WTC11 (cell line): ENCODE data around the gene TMEM39A. TPM values are rescaled to one million over a fixed set of nuclear protein-coding genes. Genes with fewer than 3 reads are reported as not detected.

Experiments
- ATAC-seq: fragments of 200-7000 bp; cut with Tn5 transposase; 2 replicates; pipeline ENCODE4 v1.10.0; 2021; ENCODE audit warnings: mild to moderate bottlenecking, moderate library complexity
- CTCF ChIA-PET: fragments of 300-600 bp; sonication (Branson Sonifier 250); formaldehyde crosslinking; loops from one replicate; lab custom pipeline; 2021; ENCODE audit warnings: antibody characterized with exemption; lab: Charles Lee
- POLR2A ChIA-PET: fragments of 350-600 bp; sonication (Branson Sonifier 250); formaldehyde crosslinking; loops from one replicate; lab custom pipeline; 2021; ENCODE audit warnings: antibody characterized with exemption; lab: Charles Lee
- DNase-seq: peaks from one replicate; pipeline ENCODE4 v3.0.0; 2021; ENCODE audit warnings: low spot score
- H3K27ac Mint-ChIP-seq: 2 replicates; pipeline ENCODE4 v1.8.0; 2021; ENCODE audit warnings: mixed read lengths
- H3K27me3 Mint-ChIP-seq: 2 replicates; pipeline ENCODE4 v1.8.0; 2021; ENCODE audit warnings: low read depth, mild to moderate bottlenecking, moderate library complexity, mixed read lengths
- H3K36me3 Mint-ChIP-seq: 2 replicates; pipeline ENCODE4 v1.8.0; 2021; ENCODE audit warnings: mixed read lengths
- H3K4me1 Mint-ChIP-seq: 2 replicates; pipeline ENCODE4 v1.8.0; 2022; ENCODE audit warnings: mixed read lengths
- H3K4me3 Mint-ChIP-seq: 2 replicates; pipeline ENCODE4 v1.8.0; 2021; ENCODE audit warnings: mild to moderate bottlenecking, moderate library complexity, mixed read lengths
- H3K9me3 Mint-ChIP-seq: 2 replicates; pipeline ENCODE4 v1.8.0; 2021; ENCODE audit warnings: mixed read lengths
- EMX1 ChIP-seq: fragments of 250-450 bp; sonication (Bioruptor Pico); IDR thresholded peaks from 2 replicates; pipeline ENCODE4 v1.8.0; 2021; ENCODE audit warnings: mild to moderate bottlenecking
- ETV6 ChIP-seq: sonication (generic); formaldehyde crosslinking; IDR thresholded peaks from 2 replicates; pipeline ENCODE4 v1.8.1; 2022; ENCODE audit warnings: mild to moderate bottlenecking, missing genetic modification reagents
- FOXJ3 ChIP-seq: sonication (generic); formaldehyde crosslinking; IDR thresholded peaks from 2 replicates; pipeline ENCODE4 v1.9.0; 2021; ENCODE audit warnings: missing genetic modification reagents, mild to moderate bottlenecking, borderline replicate concordance
- FOXP1 ChIP-seq: sonication (generic); formaldehyde crosslinking; IDR thresholded peaks from 2 replicates; pipeline ENCODE4 v1.8.0; 2022; ENCODE audit warnings: missing genetic modification reagents, mild to moderate bottlenecking, moderate library complexity, borderline replicate concordance
- GABPB1 ChIP-seq: sonication (generic); formaldehyde crosslinking; IDR thresholded peaks from 2 replicates; pipeline ENCODE4 v1.8.1; 2023; ENCODE audit warnings: mild to moderate bottlenecking, missing genetic modification reagents
- SOX15 ChIP-seq: fragments of 250-450 bp; sonication (Bioruptor Pico); IDR thresholded peaks from 2 replicates; pipeline ENCODE4 v1.9.0; 2021; ENCODE audit warnings: mild to moderate bottlenecking
- ZNF219 ChIP-seq: sonication (generic); formaldehyde crosslinking; IDR thresholded peaks from 2 replicates; pipeline ENCODE4 v1.8.0; 2023; ENCODE audit warnings: missing genetic modification reagents, mild to moderate bottlenecking, borderline replicate concordance
- ZNF423 ChIP-seq: fragments of 250-450 bp; sonication (Bioruptor Pico); IDR thresholded peaks from 2 replicates; pipeline ENCODE4 v2.1.2; 2022; ENCODE audit warnings: mild to moderate bottlenecking, moderate library complexity
- total RNA-seq: library from RNA; stranded (reverse); gene quantifications from 3 replicates; pipeline ENCODE4 v1.2.3, GENCODE V29; 2021
- TF ChIP-seq, protein P1 (sequence below): sonication (generic); formaldehyde crosslinking; IDR thresholded peaks from 2 replicates; pipeline ENCODE4 v1.8.1; 2022; ENCODE audit warnings: low read depth, mild to moderate bottlenecking, moderate library complexity, missing genetic modification reagents, borderline replicate concordance
- TF ChIP-seq, protein P2 (sequence below): fragments of 250-450 bp; sonication (Bioruptor Pico); conservative IDR thresholded peaks from 2 replicates; pipeline ENCODE4 v1.9.0; 2021; ENCODE audit warnings: mild to moderate bottlenecking
- TF ChIP-seq, protein P3 (sequence below): fragments of 250-450 bp; sonication (Bioruptor Pico); IDR thresholded peaks from 2 replicates; pipeline ENCODE4 v1.9.0; 2021; ENCODE audit warnings: mild to moderate bottlenecking
- TF ChIP-seq, protein P4 (sequence below): sonication (generic); formaldehyde crosslinking; conservative IDR thresholded peaks from 2 replicates; pipeline ENCODE4 v1.8.1; 2022; ENCODE audit warnings: mild to moderate bottlenecking, missing genetic modification reagents
- TF ChIP-seq, protein P5 (sequence below): sonication (generic); formaldehyde crosslinking; IDR thresholded peaks from 2 replicates; pipeline ENCODE4 v1.8.0; 2022; ENCODE audit warnings: mild to moderate bottlenecking, missing genetic modification reagents
- TF ChIP-seq, protein P6 (sequence below): fragments of 200-600 bp; IDR thresholded peaks from 2 replicates; pipeline ENCODE4 v1.8.0; 2022; ENCODE audit warnings: antibody characterized with exemption
- TF ChIP-seq, protein P7 (sequence below): sonication (generic); formaldehyde crosslinking; conservative IDR thresholded peaks from 2 replicates; pipeline ENCODE4 v1.8.1; 2023; ENCODE audit warnings: mild to moderate bottlenecking, low read depth, missing genetic modification reagents, moderate library complexity
- TF ChIP-seq, protein P8 (sequence below): sonication (generic); formaldehyde crosslinking; IDR thresholded peaks from 2 replicates; pipeline ENCODE4 v1.8.0; 2022; ENCODE audit warnings: missing genetic modification reagents
- TF ChIP-seq, protein P9 (sequence below): sonication (generic); formaldehyde crosslinking; IDR thresholded peaks from 2 replicates; pipeline ENCODE4 v1.8.1; 2023; ENCODE audit warnings: mild to moderate bottlenecking, missing genetic modification reagents, moderate library complexity

TMEM39A gene
- total RNA-seq, 1 experiment from 2014 or later: 44.5 TPM

DNA sequence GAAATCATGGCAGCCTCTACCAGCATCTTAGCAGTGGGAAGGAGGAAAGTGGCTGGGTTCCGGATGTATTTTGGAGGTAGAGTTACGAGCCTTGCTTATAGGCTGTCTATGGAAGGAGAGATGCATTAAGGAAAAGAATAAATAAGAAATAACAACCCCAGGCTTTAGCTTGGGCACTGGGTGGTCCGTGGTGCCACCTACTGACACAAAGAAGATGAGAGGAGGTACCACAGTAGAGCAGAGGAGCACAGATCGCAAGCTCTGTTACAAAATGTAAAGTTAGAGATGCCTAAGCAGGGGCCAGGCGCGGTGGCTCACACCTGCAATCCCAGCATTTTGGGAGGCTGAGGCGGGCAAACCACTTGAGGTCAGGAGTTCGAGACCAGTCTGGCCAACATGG is 74.8 kb downstream of the TMEM39A start:
- ATAC-seq (peak; percentile 85), DNase-seq (no peak)
- Mint-ChIP-seq H3K36me3 (peaks cover 4% of the 10 kb centered on the region), H3K4me3 (no peak overlapping the region)
- CTCF ChIA-PET: interaction anchor here (0.8 to 1.9 kb wide), 18 partner anchors 9 to 183 kb away, joined by 3 to 20 read pairs (median 4); partner anchors contain the start of genes ARHGAP31 and B4GALT4
- TF ChIP-seq FOXJ3: no peak
- TF ChIP-seq, protein P1, sequence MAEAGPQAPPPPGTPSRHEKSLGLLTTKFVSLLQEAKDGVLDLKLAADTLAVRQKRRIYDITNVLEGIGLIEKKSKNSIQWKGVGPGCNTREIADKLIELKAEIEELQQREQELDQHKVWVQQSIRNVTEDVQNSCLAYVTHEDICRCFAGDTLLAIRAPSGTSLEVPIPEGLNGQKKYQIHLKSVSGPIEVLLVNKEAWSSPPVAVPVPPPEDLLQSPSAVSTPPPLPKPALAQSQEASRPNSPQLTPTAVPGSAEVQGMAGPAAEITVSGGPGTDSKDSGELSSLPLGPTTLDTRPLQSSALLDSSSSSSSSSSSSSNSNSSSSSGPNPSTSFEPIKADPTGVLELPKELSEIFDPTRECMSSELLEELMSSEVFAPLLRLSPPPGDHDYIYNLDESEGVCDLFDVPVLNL: no peak
- TF ChIP-seq, protein P2, sequence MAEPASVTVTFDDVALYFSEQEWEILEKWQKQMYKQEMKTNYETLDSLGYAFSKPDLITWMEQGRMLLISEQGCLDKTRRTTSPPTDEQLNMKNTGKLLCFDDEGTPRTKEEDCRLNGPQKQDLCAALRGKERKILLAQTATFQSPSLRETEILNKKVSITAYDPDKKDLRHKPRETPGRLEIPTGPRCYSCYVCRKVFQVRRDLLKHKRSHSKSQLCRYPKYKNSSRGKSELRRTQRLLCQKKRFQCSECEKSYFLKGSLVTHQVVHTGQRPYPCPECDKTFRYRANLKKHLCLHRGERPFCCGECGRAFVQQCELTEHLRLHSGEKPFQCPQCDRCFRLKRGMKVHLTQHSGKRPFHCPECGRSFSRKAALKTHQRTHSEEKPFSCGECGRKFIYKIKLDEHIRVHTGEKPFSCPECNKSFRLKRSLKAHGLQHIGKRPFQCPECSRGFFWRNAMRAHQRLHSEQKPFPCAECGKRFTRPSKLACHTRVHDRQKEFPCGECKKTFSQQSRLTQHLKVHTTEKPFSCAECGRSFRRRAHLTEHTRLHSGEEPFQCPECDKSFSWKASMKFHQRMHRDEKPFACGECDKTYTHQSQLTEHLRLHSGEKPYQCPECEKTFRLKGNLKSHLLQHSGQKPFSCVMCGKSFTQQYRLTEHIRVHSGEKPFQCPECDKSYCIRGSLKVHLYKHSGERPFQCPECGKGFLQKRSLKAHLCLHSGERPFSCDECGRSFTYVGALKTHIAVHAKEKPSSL (CRISPR knock-in tag): no peak
- TF ChIP-seq ZNF423: no peak
- TF ChIP-seq, protein P3, sequence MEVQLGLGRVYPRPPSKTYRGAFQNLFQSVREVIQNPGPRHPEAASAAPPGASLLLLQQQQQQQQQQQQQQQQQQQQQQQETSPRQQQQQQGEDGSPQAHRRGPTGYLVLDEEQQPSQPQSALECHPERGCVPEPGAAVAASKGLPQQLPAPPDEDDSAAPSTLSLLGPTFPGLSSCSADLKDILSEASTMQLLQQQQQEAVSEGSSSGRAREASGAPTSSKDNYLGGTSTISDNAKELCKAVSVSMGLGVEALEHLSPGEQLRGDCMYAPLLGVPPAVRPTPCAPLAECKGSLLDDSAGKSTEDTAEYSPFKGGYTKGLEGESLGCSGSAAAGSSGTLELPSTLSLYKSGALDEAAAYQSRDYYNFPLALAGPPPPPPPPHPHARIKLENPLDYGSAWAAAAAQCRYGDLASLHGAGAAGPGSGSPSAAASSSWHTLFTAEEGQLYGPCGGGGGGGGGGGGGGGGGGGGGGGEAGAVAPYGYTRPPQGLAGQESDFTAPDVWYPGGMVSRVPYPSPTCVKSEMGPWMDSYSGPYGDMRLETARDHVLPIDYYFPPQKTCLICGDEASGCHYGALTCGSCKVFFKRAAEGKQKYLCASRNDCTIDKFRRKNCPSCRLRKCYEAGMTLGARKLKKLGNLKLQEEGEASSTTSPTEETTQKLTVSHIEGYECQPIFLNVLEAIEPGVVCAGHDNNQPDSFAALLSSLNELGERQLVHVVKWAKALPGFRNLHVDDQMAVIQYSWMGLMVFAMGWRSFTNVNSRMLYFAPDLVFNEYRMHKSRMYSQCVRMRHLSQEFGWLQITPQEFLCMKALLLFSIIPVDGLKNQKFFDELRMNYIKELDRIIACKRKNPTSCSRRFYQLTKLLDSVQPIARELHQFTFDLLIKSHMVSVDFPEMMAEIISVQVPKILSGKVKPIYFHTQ (CRISPR knock-in tag): no peak
- TF ChIP-seq ETV6 (CRISPR knock-in tag): no peak
- no peak for TF ChIP-seq EMX1 (CRISPR knock-in tag)
- no peak for TF ChIP-seq ZNF219 (CRISPR knock-in tag)
- TF ChIP-seq, protein P4, sequence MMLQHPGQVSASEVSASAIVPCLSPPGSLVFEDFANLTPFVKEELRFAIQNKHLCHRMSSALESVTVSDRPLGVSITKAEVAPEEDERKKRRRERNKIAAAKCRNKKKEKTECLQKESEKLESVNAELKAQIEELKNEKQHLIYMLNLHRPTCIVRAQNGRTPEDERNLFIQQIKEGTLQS (CRISPR knock-in tag): no peak
- TF ChIP-seq, protein P5, sequence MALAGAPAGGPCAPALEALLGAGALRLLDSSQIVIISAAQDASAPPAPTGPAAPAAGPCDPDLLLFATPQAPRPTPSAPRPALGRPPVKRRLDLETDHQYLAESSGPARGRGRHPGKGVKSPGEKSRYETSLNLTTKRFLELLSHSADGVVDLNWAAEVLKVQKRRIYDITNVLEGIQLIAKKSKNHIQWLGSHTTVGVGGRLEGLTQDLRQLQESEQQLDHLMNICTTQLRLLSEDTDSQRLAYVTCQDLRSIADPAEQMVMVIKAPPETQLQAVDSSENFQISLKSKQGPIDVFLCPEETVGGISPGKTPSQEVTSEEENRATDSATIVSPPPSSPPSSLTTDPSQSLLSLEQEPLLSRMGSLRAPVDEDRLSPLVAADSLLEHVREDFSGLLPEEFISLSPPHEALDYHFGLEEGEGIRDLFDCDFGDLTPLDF (CRISPR knock-in tag): no peak
- TF ChIP-seq, protein P6, sequence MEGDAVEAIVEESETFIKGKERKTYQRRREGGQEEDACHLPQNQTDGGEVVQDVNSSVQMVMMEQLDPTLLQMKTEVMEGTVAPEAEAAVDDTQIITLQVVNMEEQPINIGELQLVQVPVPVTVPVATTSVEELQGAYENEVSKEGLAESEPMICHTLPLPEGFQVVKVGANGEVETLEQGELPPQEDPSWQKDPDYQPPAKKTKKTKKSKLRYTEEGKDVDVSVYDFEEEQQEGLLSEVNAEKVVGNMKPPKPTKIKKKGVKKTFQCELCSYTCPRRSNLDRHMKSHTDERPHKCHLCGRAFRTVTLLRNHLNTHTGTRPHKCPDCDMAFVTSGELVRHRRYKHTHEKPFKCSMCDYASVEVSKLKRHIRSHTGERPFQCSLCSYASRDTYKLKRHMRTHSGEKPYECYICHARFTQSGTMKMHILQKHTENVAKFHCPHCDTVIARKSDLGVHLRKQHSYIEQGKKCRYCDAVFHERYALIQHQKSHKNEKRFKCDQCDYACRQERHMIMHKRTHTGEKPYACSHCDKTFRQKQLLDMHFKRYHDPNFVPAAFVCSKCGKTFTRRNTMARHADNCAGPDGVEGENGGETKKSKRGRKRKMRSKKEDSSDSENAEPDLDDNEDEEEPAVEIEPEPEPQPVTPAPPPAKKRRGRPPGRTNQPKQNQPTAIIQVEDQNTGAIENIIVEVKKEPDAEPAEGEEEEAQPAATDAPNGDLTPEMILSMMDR: no peak
- TF ChIP-seq GABPB1: no peak
- no peak for TF ChIP-seq FOXP1 (CRISPR knock-in tag)
- TF ChIP-seq, protein P7, sequence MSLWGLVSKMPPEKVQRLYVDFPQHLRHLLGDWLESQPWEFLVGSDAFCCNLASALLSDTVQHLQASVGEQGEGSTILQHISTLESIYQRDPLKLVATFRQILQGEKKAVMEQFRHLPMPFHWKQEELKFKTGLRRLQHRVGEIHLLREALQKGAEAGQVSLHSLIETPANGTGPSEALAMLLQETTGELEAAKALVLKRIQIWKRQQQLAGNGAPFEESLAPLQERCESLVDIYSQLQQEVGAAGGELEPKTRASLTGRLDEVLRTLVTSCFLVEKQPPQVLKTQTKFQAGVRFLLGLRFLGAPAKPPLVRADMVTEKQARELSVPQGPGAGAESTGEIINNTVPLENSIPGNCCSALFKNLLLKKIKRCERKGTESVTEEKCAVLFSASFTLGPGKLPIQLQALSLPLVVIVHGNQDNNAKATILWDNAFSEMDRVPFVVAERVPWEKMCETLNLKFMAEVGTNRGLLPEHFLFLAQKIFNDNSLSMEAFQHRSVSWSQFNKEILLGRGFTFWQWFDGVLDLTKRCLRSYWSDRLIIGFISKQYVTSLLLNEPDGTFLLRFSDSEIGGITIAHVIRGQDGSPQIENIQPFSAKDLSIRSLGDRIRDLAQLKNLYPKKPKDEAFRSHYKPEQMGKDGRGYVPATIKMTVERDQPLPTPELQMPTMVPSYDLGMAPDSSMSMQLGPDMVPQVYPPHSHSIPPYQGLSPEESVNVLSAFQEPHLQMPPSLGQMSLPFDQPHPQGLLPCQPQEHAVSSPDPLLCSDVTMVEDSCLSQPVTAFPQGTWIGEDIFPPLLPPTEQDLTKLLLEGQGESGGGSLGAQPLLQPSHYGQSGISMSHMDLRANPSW (CRISPR knock-in tag): no peak
- TF ChIP-seq, protein P8, sequence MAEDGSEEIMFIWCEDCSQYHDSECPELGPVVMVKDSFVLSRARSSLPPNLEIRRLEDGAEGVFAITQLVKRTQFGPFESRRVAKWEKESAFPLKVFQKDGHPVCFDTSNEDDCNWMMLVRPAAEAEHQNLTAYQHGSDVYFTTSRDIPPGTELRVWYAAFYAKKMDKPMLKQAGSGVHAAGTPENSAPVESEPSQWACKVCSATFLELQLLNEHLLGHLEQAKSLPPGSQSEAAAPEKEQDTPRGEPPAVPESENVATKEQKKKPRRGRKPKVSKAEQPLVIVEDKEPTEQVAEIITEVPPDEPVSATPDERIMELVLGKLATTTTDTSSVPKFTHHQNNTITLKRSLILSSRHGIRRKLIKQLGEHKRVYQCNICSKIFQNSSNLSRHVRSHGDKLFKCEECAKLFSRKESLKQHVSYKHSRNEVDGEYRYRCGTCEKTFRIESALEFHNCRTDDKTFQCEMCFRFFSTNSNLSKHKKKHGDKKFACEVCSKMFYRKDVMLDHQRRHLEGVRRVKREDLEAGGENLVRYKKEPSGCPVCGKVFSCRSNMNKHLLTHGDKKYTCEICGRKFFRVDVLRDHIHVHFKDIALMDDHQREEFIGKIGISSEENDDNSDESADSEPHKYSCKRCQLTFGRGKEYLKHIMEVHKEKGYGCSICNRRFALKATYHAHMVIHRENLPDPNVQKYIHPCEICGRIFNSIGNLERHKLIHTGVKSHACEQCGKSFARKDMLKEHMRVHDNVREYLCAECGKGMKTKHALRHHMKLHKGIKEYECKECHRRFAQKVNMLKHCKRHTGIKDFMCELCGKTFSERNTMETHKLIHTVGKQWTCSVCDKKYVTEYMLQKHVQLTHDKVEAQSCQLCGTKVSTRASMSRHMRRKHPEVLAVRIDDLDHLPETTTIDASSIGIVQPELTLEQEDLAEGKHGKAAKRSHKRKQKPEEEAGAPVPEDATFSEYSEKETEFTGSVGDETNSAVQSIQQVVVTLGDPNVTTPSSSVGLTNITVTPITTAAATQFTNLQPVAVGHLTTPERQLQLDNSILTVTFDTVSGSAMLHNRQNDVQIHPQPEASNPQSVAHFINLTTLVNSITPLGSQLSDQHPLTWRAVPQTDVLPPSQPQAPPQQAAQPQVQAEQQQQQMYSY (CRISPR knock-in tag): no peak
- TF ChIP-seq SOX15 (CRISPR knock-in tag): no peak
- TF ChIP-seq, protein P9, sequence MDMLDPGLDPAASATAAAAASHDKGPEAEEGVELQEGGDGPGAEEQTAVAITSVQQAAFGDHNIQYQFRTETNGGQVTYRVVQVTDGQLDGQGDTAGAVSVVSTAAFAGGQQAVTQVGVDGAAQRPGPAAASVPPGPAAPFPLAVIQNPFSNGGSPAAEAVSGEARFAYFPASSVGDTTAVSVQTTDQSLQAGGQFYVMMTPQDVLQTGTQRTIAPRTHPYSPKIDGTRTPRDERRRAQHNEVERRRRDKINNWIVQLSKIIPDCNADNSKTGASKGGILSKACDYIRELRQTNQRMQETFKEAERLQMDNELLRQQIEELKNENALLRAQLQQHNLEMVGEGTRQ (CRISPR knock-in tag): no peak
- TF ChIP-seq, all 79 proteins: peak for 0
- Mint-ChIP-seq H3K27me3 (no peaks in the 10 kb centered on the region), H3K4me1 (peaks cover 4% of the 10 kb centered on the region; the same call in 1 of the 2 replicates), H3K9me3 (no peaks in the 10 kb centered on the region), H3K27ac (no peak overlapping the region)
- POLR2A ChIA-PET: interaction anchor here (1.3 to 1.5 kb wide), 2 partner anchors 39 to 148 kb away, joined by 4 to 8 read pairs; partner anchors contain the start of gene B4GALT4
